ENCODE results near the gene MPHOSPH9. TPM values are rescaled to one million over a fixed set of nuclear protein-coding genes. Genes with fewer than 3 reads are reported as not detected.

MPHOSPH9 gene
- 87.3 and 89.9 TPM in 2 replicates for total RNA-seq

DNA sequence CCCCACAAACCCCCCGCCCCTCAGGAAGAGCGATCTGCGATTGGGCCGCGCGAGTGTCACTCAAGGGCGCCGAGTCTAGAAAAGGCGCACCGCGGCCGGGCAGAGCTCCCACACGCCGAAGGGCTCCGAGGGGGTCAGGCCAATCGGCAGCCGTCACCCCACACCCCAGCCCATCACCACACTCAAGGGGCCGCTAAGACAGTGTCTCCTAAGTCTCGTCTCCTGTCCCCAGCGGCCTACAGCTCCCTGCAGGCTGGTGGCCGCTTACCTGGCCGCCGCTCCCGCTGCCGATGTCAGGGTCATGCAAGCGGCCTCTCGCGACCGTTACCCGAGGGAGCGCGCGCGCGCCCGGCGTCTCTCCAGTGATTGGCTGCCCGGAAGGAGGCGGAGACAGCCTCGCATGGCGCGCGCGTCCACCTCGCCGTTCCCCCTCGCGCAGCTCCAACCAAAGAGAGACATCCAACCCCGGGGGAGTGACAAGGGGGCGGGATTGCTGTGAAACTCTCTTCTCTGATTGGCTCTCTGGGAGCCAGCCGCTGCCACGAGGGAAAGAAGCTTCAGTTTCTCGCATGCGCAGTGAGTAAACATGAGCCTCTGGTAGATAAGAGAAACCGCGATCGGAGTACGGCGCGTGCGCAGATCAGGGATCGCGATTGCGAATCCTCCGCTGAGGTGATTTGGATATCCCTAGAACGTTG is at the start of gene MPHOSPH9, which contains the start of gene MTRFR:
MPHOSPH9 (minus strand) TSS at position 335 of the 698 bp plus-strand sequence. CDS start 2,777 bp downstream, outside the sequence.
MTRFR (plus strand) TSS at position 630 of the 698 bp plus-strand sequence. CDS start 20,239 bp downstream, outside the sequence.
- Mint-ChIP-seq H3K4me3 (peak within 1 kb of the TSS; percentile 100), H3K4me1 (ENCODE audit: low read depth) (peaks cover 68% of the 10 kb centered on the region), H3K36me3 (ENCODE audit: low read depth) (peaks cover 20% of the 10 kb centered on the region), H3K9me3 (no peaks in the 10 kb centered on the region), H3K27ac (peak within 1 kb of the TSS; percentile 99), H3K27me3 (ENCODE audit: insufficient read depth) (peaks cover 2% of the 10 kb centered on the region)
- intact Hi-C loops (cut with micrococcal nuclease), result loop anchor here (1.0 to 10.0 kb wide), 15 partner anchors 10 to 1148 kb away; partner anchors contain the start of genes DIABLO, KMT5A, KNTC1 and RILPL2
- DNase-seq (ENCODE audit: low spot score), result peak; percentile 99

DNA sequence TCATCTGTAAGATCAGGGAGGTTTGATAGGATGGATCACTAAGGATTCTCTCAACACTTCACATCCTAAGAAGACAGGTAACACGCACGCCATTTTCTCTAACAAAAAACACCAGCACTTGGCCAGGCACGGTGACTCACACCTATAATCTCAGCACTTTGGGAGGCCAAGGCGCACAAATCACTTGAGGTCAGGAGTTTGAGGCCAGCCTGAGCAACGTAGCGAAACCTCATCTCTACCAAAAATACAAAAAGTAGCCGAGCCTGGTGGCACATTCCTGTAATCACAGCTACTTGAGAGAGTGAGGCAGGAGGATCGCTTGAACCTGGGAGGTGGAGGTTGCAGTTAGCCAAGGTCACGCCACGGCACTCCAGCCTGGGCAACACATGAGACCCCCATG is 49.2 kb upstream of the MPHOSPH9 start:
- intact Hi-C loops (cut with micrococcal nuclease), result no loop called here
- no peak overlapping the region for H3K4me3 Mint-ChIP-seq
- H3K27ac Mint-ChIP-seq, result no peak overlapping the region
- H3K36me3 Mint-ChIP-seq (ENCODE audit: low read depth), result no peaks in the 10 kb centered on the region
- H3K4me1 Mint-ChIP-seq (ENCODE audit: low read depth), result peaks cover 7% of the 10 kb centered on the region
- no peak for DNase-seq (ENCODE audit: low spot score)
- H3K9me3 Mint-ChIP-seq, result no peaks in the 10 kb centered on the region
- H3K27me3 Mint-ChIP-seq (ENCODE audit: insufficient read depth), result no peaks in the 10 kb centered on the region

GRCh38 chr12:123280971-123281370 is 48.0 kb upstream of the MPHOSPH9 start:
- Mint-ChIP-seq H3K4me1 (ENCODE audit: low read depth) (peaks cover 7% of the 10 kb centered on the region), H3K4me3 (no peak overlapping the region), H3K9me3 (no peaks in the 10 kb centered on the region), H3K27me3 (ENCODE audit: insufficient read depth) (no peaks in the 10 kb centered on the region), H3K27ac (no peak overlapping the region), H3K36me3 (ENCODE audit: low read depth) (no peaks in the 10 kb centered on the region)
- intact Hi-C loops (cut with micrococcal nuclease), result no loop called here
- DNase-seq (ENCODE audit: low spot score), result no peak

DNA sequence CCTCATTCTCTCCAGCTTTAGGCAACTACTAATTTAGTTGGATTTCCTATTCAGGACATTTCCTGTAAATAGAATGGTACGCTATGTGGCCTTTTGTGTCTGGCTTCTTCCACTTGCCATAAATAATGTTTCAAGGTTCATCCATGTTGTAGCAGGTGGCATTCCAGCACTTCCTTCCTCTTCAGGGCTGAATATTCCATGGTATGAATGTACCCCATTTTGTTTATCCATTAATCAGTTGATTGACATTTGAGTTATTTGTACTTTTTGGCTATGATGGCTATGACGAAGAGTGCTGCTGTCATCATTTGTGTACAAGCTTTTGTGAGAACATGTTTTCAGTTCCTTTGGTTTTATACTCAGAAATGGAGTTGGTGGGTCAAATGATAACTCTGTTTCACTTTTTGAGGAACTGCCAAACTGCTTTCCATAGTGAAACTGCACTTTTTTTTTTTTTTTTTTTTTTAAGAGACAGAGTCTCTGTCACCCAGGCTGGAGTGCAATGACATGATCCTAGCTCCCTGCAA is 45.2 kb upstream of the MPHOSPH9 start:
- Mint-ChIP-seq H3K27me3 (ENCODE audit: insufficient read depth) (peaks cover 3% of the 10 kb centered on the region), H3K27ac (peak overlapping the region; percentile 84), H3K4me1 (ENCODE audit: low read depth) (peaks cover 7% of the 10 kb centered on the region), H3K36me3 (ENCODE audit: low read depth) (no peaks in the 10 kb centered on the region), H3K9me3 (no peaks in the 10 kb centered on the region), H3K4me3 (no peak overlapping the region)
- intact Hi-C loops (cut with micrococcal nuclease), result loop anchor here (2.0 kb wide), 1 partner anchor 87 kb away; the partner anchor contains the start of gene SBNO1
- DNase-seq (ENCODE audit: low spot score), result no peak

DNA sequence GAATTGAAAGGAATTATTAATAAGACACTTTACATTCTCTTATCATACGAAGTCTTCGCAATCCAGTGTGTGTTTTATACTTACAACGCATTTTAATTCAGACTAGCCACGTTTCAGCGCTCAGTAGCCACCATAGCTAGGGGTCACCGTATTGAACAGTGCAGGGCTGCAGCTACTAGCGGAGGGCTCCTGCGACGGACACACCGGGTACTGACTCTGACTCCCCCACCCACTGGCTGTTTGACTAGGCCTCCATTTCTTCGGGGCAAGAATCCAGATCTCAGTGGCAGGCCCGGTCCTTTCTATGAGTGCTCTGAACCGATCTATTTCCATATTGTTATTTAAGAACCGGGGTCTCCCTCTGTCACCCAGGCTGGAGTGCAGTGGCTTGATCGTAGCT is 40.2 kb upstream of the MPHOSPH9 start:
- DNase-seq (ENCODE audit: low spot score), result no peak
- intact Hi-C loops (cut with micrococcal nuclease), result no loop called here
- Mint-ChIP-seq H3K27ac (peak overlapping the region; percentile 44), H3K4me1 (ENCODE audit: low read depth) (peaks cover 13% of the 10 kb centered on the region), H3K36me3 (ENCODE audit: low read depth) (no peaks in the 10 kb centered on the region), H3K27me3 (ENCODE audit: insufficient read depth) (peaks cover 5% of the 10 kb centered on the region), H3K4me3 (peak overlapping the region; percentile 67), H3K9me3 (no peaks in the 10 kb centered on the region)

DNA sequence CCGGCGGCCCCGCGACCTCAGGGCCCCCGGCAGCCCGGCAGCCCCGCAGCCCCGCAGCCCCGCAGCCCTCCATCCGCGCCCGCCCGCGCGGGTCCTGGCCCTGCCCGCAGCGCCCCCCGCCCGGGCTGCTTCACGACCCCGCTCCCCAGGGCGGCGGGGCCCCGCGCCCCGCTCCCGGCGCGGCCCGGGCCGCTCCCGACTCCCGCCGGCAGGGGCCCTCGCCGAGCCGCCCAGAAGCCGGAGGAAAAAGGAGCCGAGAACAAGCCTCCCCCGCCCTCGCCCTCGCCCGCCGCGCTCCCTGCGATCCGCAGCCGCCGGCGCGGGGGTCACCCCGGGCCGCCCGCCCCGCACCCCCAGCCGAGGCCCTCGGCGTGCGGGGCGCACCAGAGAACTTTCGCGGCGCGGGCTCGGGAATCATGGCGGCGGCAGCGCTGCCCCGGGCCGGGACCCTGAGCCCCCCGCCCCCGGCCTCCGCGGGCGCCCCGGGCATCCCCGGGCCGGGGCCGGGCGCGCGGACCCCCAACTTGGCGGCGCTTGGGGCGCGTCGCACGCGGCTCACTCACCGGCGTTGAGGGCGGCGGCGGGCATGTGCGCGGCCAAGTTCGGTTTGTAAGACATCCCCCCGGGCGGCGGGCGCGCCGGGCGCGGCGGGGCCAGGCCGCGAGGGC is 38.2 kb upstream of the MPHOSPH9 start:
- H3K4me3 Mint-ChIP-seq, result no peak overlapping the region

DNA sequence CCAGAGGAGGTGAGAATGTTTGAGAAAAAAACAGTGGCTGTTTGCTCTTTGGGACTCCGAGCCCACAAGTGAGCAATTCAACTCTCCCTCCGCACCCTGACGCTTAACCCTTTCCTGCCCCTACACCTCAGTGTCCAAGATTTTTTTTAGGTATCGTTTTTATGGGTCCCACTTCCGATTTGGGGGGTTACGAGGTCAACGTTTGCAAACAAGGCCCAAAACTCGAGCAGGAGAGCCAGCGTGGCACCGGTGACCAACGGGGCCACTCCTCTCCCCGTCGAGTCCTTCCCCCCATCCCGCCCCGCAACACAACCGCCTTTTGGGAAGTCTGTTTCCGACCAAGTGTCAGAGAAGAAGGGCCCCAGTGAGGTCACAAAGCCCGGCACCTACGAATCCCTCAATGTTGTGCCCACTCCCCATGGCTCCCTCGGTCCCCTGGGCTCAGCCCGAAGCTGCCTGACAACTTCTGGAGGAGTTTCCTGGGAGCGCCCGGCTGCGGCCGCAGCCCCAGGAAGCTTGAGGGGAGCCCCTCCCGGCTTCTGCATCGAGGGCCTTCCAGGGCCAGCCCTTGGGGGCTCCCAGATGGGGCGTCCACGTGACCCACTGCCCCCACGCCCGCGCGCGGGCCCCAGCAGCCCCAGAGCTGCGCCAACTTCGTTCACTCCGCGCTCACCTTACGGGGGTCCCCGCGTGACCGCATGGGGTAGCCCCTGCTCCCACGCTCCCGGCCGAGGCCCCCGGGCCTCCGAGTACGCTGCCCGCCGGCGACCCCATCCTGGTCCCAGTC is 37.5 kb upstream of the MPHOSPH9 start:
- Mint-ChIP-seq H3K4me1 (ENCODE audit: low read depth) (peaks cover 9% of the 10 kb centered on the region), H3K4me3 (peak overlapping the region; percentile 89), H3K36me3 (ENCODE audit: low read depth) (no peaks in the 10 kb centered on the region), H3K27me3 (ENCODE audit: insufficient read depth) (peaks cover 5% of the 10 kb centered on the region), H3K27ac (peak overlapping the region; percentile 74), H3K9me3 (no peaks in the 10 kb centered on the region)
- no peak for DNase-seq (ENCODE audit: low spot score)
- intact Hi-C loops (cut with micrococcal nuclease), result loop anchor here (1.0 to 2.0 kb wide), 3 partner anchors 95 to 444 kb away; no protein-coding TSS in a partner anchor

More for the DNA sequence above, 38.2 kb upstream of the MPHOSPH9 start:
- Mint-ChIP-seq H3K27me3 (ENCODE audit: insufficient read depth) (peaks cover 5% of the 10 kb centered on the region), H3K36me3 (ENCODE audit: low read depth) (no peaks in the 10 kb centered on the region), H3K4me1 (ENCODE audit: low read depth) (peaks cover 9% of the 10 kb centered on the region), H3K9me3 (no peaks in the 10 kb centered on the region), H3K27ac (no peak overlapping the region)
- intact Hi-C loops (cut with micrococcal nuclease), result loop anchor here (1.0 to 2.0 kb wide), 4 partner anchors 112 to 444 kb away; no protein-coding TSS in a partner anchor
- peak; percentile 68 for DNase-seq (ENCODE audit: low spot score)

- peak overlapping the region; percentile 89 for H3K4me3 Mint-ChIP-seq
- intact Hi-C loops (cut with micrococcal nuclease), result loop anchor here (1.0 to 2.0 kb wide), 3 partner anchors 95 to 445 kb away; no protein-coding TSS in a partner anchor
- H3K9me3 Mint-ChIP-seq, result no peaks in the 10 kb centered on the region
- peaks cover 5% of the 10 kb centered on the region for H3K27me3 Mint-ChIP-seq (ENCODE audit: insufficient read depth)
- no peaks in the 10 kb centered on the region for H3K36me3 Mint-ChIP-seq (ENCODE audit: low read depth)
- peaks cover 9% of the 10 kb centered on the region for H3K4me1 Mint-ChIP-seq (ENCODE audit: low read depth)
- peak overlapping the region; percentile 74 for H3K27ac Mint-ChIP-seq
- DNase-seq (ENCODE audit: low spot score), result no peak
Measured at GRCh38 chr12:123269896-123270213, 36.9 kb upstream of the MPHOSPH9 start.

GRCh38 chr12:123269395-123269892 is 36.5 kb upstream of the MPHOSPH9 start:
- H3K27me3 Mint-ChIP-seq (ENCODE audit: insufficient read depth), result peaks cover 5% of the 10 kb centered on the region
- peak overlapping the region; percentile 70 for H3K27ac Mint-ChIP-seq
- no peaks in the 10 kb centered on the region for H3K9me3 Mint-ChIP-seq
- intact Hi-C loops (cut with micrococcal nuclease), result no loop called here
- no peak for DNase-seq (ENCODE audit: low spot score)
- peaks cover 1% of the 10 kb centered on the region for H3K36me3 Mint-ChIP-seq (ENCODE audit: low read depth)
- H3K4me1 Mint-ChIP-seq (ENCODE audit: low read depth), result peaks cover 9% of the 10 kb centered on the region
- peak overlapping the region; percentile 89 for H3K4me3 Mint-ChIP-seq

DNA sequence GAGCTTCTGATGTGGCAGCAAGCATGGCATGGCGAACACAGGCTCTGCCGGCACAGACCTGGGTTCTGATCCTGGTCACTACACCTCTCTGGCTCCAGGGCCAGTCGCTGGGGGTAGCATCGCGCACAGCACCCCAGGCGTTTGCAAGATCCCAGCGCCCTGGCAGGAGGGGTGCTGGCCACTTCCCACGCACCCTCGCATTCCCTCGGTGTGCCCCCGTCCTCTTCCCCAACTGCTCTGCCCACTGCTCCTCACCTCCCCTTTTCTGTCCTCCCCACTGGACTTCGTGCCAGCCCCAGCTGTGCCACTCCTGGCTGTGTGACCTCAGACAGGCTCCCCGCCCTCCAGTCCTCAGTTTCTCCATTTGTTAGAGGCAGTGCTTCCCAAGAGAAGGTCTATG is 35.9 kb upstream of the MPHOSPH9 start:
- no peak for DNase-seq (ENCODE audit: low spot score)
- H3K27me3 Mint-ChIP-seq (ENCODE audit: insufficient read depth), result peaks cover 5% of the 10 kb centered on the region
- no peak overlapping the region for H3K27ac Mint-ChIP-seq
- peaks cover 9% of the 10 kb centered on the region for H3K4me1 Mint-ChIP-seq (ENCODE audit: low read depth)
- no peaks in the 10 kb centered on the region for H3K9me3 Mint-ChIP-seq
- intact Hi-C loops (cut with micrococcal nuclease), result no loop called here
- peaks cover 3% of the 10 kb centered on the region for H3K36me3 Mint-ChIP-seq (ENCODE audit: low read depth)
- H3K4me3 Mint-ChIP-seq, result peak overlapping the region; percentile 74

GRCh38 chr12:123267991-123268843 is 35.3 kb upstream of the MPHOSPH9 start:
- peaks cover 2% of the 10 kb centered on the region for H3K27me3 Mint-ChIP-seq (ENCODE audit: insufficient read depth)
- intact Hi-C loops (cut with micrococcal nuclease), result no loop called here
- H3K27ac Mint-ChIP-seq, result peak overlapping the region; percentile 55
- H3K4me3 Mint-ChIP-seq, result peak overlapping the region; percentile 62
- no peaks in the 10 kb centered on the region for H3K9me3 Mint-ChIP-seq
- peaks cover 3% of the 10 kb centered on the region for H3K36me3 Mint-ChIP-seq (ENCODE audit: low read depth)
- DNase-seq (ENCODE audit: low spot score), result no peak
- peaks cover 9% of the 10 kb centered on the region for H3K4me1 Mint-ChIP-seq (ENCODE audit: low read depth)
